Uterus (tissue), 2 donors: Measurements from ENCODE around the gene CTDP1.

ENCODE experiments used
- CTCF ChIP-seq, 4 experiments: fragments of 200-600 bp in 2 of 4; fragments of 450-650 bp in 2 of 4; sonication (generic) in 2 of 4; IDR thresholded peaks; one replicate each; pipeline ENCODE4 v1.5.1; 2016 to 2019; ENCODE audit warnings: antibody characterized with exemption in 4 of 4, mild to moderate bottlenecking in 2 of 4, moderate library complexity in 1 of 4
- POLR2A ChIP-seq, 2 donors: fragments of 450-650 bp; IDR thresholded peaks; one replicate each; pipeline ENCODE4 v1.6.1; 2016; ENCODE audit warnings: antibody characterized with exemption in 2 of 2, mild to moderate bottlenecking in 1 of 2, moderate library complexity in 1 of 2

- TF ChIP-seq POLR2A (IDR thresholded peaks at IDR 0.05) (no peak), CTCF (IDR thresholded peaks at IDR 0.05) (no peak)
Measured at GRCh38 chr18:79631096-79631507, 48.5 kb upstream of the CTDP1 start.
